GM18511 (cell line): ENCODE data around the gene IGFBP4.

ENCODE experiments used
- ATAC-seq: cut with Tn5 transposase; IDR thresholded peaks from one replicate; pipeline ENCODE4 v1.9.1; 2021; ENCODE audit warnings: mild to moderate bottlenecking, moderate library complexity; ENCODE audit not compliant: unreplicated experiment

The IGFBP4 gene

GRCh38 chr17:40431231-40431602 is 12.0 kb upstream of the IGFBP4 start:
- no peak for ATAC-seq

GRCh38 chr17:40432864-40433528 is 10.3 kb upstream of the IGFBP4 start:
- ATAC-seq: no peak

- ATAC-seq: no peak
These were observed 9.5 kb upstream of the IGFBP4 start for GRCh38 chr17:40433551-40434415.

GRCh38 chr17:40436636-40437035 is 6.6 kb upstream of the IGFBP4 start:
- ATAC-seq: no peak

- ATAC-seq: no peak
These were observed 6.0 kb upstream of the IGFBP4 start for GRCh38 chr17:40437095-40437732.

- no peak for ATAC-seq
These were observed 3.1 kb upstream of the IGFBP4 start for GRCh38 chr17:40440166-40440565.

GRCh38 chr17:40442392-40443195 is 656 bp upstream of the IGFBP4 start:
- ATAC-seq: no peak

- no peak for ATAC-seq
These were observed 994 bp downstream of the IGFBP4 start for GRCh38 chr17:40443988-40444899.

- no peak for ATAC-seq
These were observed 2.7 kb downstream of the IGFBP4 start for GRCh38 chr17:40445751-40446468.

- ATAC-seq: no peak
These were observed 3.9 kb downstream of the IGFBP4 start for GRCh38 chr17:40447148-40447644.

- no peak for ATAC-seq
These were observed 4.6 kb downstream of the IGFBP4 start for GRCh38 chr17:40447806-40448205.

GRCh38 chr17:40448213-40448638 is 5.0 kb downstream of the IGFBP4 start:
- ATAC-seq: no peak

GRCh38 chr17:40448639-40449261 is 5.5 kb downstream of the IGFBP4 start:
- ATAC-seq: no peak

- no peak for ATAC-seq
These were observed 6.9 kb downstream of the IGFBP4 start for GRCh38 chr17:40450175-40450574.

GRCh38 chr17:40451420-40451819 is 8.2 kb downstream of the IGFBP4 start:
- no peak for ATAC-seq

- ATAC-seq: no peak
These were observed 9.1 kb downstream of the IGFBP4 start for GRCh38 chr17:40452216-40452787.

- ATAC-seq: no peak
These were observed 9.7 kb downstream of the IGFBP4 start for GRCh38 chr17:40452921-40453378.
